HG03457 (cell line): ENCODE data around the gene WDFY3.

Source experiments
- ATAC-seq: cut with Tn5 transposase; IDR thresholded peaks from one replicate; pipeline ENCODE4 v1.9.1; 2021; ENCODE audit warnings: moderate number of reproducible peaks; ENCODE audit not compliant: unreplicated experiment

Gene WDFY3

DNA sequence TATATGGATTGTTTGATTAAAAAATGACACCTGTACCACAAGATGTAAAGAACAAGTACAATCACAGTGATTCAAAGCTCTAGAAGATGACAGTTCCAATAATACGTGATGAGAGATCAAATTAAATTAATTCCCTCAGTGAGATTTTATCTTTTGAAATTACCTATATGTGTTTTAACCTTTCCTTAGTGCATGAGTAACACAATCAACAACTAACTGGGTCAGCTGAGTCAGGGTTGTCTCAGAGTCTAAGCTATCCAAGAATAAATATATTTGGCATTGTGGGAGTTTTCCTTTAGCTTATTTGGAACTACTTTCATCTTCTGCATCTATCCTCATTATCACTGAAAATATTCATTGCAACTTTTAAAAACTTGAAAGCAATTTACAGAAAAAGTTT is 162.8 kb downstream of the WDFY3 start:
- no peak for ATAC-seq

DNA sequence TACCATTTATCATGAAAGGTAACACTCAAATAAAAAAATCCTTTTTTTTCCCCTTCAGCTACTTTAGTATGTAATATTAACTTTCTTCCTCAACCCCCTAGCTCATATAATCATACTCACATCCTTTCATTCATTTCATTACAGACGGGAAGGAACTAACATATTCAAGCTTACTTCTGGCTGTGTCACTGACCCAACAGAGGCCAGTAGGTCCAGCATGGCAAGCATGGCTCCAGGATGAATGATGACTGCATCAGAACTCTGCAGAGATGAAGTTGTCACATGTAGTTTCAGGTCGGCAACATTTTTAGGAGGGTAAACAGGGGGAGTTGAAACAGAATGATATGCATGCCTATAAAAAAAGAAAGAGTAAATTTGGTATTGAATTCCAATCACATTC is 163.4 kb downstream of the WDFY3 start:
- ATAC-seq: no peak

DNA sequence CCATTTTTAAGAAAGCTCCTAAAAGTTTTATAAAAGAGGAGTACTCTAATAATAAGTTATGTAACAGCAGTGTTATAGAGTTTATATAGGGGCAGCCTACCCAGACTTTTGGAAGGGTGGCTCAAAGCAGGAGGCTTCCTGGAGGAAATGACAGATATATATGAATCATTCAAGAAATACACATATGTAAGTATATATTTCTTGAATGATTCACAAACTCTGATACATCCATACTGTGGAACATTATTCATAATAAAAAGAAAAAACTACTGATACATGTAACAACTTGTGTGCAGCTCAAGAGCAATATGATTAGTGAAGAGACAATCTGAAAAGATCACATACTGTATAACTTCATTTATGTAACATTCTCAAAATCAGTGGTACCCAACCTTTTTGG is 166.2 kb downstream of the WDFY3 start:
- ATAC-seq: no peak

DNA sequence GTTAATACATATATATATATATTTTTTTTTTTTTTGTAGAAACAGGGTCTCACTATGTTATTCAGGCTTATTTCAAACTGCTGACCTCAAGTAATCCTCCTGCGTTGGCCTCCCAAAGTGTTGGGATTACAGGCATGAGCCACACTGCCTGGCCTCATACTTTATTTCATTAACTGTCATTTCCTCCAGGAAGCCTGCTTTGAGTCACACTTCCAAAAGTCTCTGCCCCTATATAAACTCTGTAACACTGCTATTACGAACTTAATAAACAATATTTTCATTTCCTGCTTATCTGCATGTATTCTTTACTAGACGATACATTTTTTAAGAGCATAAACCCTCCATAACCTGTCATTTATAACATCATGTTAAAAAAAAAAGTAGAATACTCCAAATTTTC is 167.2 kb downstream of the WDFY3 start:
- ATAC-seq: no peak

DNA sequence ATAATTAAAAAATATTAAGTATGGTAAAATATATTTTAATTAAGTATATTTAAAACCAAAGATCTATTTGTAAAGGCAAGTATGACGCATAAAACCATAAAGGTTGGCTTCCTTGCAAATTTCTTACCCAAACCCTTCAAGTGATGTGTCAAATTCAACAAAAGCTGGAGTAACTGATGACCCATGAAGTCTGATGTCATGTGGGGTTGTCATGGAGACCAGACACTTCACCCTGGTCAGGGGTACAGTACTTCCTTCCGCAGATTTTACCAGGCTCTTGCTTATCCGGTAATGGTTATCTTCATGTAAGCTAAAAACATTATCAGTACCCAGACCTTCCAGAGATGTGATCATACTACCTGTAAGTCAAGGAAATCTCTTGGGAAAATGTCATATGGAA is 170.1 kb downstream of the WDFY3 start:
- ATAC-seq: no peak

DNA sequence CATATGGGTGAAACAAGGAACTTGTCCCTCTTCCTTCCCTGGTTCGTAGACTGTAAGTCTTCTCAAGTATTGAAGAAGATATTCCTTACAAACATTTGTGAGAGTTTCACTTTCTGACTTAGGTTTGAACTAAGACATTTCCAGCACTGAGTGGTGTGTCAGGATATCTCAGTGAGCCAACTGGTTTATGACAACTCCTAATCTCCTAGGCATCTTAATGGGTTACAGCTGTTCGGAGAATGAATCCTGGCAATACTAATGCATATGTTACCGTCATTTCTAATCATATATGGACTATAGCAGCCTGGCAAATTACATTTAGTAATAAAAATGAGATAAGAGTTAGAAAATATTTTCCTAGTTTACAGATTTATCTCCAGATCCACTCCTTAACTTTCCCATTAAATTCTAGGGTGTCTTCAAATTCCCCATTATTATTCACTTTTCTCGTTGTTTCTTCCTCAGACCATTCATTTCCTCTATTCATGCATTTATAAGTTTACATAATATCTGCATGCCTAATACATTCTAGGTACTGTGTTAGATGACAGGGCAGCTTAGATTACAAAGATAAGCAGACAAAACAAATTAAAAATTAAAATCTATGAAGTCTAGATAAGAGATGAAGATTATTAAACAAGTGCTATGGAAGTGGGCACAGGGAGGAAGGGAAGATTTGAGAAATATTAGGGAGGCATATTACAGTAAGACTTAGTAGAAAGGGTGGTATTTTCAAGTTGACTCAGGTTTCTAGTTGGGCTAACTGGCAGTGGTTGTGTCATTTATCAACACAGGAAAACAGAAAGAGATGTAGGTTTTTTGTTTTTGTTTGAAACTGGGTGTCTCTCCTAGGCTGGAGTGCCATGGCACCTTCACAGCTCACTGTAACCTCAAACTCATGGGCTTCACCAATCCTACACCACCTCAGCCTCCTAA is 173.9 kb downstream of the WDFY3 start:
- no peak for ATAC-seq

DNA sequence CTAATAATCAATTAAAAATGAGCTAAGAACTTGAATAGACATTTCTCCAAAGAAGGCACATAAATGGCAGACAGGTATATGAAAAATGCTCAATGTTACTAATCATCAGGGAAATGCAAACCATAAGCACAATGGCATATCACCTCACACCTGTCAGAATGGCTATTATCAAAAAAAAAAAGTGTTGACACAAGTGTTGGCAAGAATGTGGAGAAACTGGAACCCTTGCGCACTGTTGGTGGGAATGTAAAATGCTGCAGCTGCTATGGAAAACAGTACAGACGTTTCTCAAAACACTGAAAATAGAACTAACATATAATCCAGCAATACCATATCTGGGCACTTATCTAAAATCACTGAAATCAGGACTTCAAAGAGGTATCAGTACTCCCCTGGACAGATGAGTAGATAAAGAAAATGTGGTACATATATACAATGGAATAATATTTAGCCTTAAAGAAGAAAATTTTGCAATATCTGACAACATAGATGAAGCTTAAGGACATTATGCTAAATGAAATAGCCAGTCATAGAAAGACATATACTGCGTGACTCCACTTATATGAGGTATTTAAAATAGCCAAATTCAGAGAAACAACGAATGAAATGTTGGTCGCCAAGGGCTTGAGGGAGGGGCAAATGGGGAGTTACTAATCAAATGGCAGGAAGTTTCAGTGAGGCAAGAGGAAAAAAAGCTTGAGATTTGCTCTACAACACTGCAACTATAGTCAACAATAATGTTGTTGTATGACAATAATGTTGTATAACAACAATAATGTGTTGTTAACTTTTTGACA is 175.5 kb downstream of the WDFY3 start:
- no peak for ATAC-seq

DNA sequence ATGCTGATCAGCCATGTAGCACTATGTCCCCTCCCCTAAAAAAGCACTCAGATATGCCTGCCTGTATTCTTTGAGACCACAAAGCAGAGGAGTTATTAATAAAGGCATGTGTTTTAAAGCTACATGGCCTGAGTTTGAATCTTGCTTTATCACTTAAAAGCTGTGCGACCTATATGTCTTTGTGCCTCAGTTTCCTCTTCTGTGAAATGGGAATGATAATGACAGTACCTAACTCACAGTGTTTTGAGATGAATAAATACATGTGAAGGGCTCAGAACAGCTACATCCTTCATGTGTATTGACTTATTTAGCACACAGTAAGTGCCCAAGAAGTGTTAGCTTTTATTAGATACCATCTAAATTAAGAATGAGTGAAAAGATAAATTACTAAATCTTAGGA is 180.0 kb downstream of the WDFY3 start:
- no peak for ATAC-seq

DNA sequence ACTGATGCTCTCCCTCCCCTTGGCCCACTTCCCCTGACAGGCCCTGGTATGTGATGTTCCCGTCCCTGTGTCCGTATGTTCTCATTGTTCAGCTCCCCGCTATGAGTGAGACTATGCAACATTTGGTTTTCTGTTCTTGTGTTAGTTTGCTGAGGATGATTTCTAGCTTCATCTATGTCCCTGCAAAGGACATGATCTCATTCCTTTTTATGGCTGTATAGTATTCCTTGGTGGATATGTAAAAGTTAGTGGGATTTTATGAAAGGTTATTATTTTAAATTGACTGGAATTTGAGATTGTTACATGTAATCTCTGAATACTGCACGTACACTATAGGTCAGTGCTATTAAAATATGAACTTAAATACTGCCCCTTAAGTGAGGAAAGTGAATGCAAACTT is 184.0 kb downstream of the WDFY3 start:
- no peak for ATAC-seq

DNA sequence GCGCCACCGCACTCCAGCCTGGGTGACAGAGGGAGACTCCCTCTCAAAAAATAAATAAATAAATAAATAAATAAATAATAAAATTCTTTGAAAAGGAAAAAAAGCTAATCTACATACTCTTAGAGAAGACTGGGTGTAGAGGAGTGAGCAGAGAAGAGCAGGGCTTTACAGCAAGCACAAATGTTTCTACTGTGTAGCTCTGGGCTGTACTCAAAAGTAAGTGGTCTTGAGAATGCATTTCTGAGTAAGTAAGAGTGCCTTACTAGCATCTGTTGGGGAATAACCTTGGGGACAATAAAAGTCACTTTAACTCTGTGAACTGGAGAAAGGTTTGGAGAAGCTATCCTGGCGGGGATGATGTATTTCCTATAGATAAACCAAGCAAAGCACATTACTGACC is 185.8 kb downstream of the WDFY3 start:
- no peak for ATAC-seq

DNA sequence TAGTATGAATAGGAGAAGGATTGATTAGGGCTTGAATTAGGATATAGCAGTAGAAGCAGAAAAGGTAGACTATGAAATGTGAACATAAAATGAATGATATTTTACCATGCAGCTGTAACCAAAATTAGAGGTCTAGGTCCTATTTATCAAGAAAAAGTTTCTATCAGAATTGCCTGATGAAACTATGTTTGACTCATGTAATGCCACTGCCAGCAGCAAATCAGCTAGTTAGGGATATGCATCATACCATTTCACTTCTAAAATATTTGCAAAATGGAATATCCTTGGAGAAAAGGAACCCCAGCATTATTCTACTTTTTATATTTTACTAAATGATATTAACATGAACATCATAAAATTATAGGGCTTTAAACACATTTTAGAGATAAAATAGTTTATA is 188.4 kb downstream of the WDFY3 start:
- no peak for ATAC-seq

DNA sequence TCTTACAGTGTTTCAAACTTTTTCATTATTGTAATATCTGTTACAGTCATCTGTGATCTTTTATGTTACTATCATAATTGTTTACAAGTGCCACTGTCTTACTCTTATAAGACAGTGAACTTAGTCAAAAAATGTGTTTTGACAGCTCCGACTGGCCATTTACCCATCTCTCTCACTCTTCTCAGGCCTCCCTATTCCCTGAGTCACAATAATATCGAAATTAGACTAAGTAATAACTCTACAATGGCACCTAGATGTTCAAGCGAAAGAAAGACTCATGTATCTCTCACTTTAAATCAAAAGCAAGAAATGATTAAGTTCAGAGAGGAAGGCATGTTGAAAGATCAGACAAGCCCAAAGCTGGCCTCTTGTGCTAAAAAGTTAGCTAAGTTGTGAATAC is 199.3 kb downstream of the WDFY3 start:
- no peak for ATAC-seq

DNA sequence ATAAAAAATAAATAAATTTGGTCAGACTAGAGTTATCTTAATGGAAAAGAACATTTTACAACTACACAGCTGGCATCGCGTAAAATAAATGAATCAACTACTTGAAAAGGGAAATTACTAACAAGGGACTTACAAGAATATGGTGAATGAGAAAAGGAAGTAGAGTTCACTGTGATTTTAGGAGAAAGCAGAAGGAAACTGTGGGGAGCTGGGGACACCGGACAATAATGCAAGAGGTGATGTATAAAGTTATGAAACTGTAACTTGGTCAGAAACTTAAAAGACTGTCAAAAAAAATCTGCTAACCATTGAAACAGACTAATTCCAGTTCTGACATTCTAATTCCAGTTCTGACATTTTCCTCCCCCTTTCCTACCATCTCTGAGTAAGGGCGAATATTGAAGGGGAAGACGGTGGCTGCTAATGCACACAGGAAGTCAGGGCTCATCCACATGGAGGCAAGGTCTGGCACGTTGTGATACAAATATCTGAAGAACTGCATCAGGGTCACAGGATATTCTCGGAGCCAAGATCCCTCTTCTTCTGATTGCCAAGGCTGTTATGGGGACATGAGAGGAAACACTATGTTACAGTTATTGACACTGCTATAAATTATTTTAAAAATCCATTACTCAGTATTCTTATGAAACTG is 213.0 kb downstream of the WDFY3 start:
- no peak for ATAC-seq

DNA sequence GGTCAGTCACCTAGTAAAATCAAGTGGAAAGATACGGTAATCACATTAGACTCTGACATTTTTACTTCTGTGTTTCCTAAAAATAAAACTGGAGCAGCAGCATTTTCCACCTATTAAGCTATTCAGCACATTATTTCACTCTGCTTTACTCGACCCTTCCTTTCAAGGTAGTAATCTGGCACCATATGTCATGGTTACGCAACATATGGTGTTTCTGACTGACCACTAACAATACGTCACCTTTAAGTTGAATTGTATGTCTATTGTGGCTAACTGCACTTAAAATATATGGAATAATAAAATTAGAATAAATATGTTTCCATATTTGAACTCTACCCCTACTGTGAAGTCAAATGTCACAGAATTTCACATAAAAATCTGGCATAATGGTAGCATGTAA is 214.8 kb downstream of the WDFY3 start:
- no peak for ATAC-seq

DNA sequence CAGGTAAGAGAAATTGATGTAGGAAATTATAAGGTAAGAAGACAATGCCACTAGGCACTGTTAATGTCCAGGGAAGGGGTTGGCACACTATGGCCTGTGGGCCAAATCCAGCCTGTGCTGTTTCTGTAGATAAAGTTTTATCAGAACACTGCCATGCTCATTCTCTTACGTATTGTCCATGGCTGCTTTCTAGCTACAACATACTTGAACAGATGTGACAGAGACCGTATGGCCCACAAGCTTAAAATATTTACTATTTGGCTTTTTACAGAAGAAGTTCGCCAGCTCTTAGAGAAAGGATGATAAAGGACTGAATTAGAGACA is 215.6 kb downstream of the WDFY3 start:
- no peak for ATAC-seq

DNA sequence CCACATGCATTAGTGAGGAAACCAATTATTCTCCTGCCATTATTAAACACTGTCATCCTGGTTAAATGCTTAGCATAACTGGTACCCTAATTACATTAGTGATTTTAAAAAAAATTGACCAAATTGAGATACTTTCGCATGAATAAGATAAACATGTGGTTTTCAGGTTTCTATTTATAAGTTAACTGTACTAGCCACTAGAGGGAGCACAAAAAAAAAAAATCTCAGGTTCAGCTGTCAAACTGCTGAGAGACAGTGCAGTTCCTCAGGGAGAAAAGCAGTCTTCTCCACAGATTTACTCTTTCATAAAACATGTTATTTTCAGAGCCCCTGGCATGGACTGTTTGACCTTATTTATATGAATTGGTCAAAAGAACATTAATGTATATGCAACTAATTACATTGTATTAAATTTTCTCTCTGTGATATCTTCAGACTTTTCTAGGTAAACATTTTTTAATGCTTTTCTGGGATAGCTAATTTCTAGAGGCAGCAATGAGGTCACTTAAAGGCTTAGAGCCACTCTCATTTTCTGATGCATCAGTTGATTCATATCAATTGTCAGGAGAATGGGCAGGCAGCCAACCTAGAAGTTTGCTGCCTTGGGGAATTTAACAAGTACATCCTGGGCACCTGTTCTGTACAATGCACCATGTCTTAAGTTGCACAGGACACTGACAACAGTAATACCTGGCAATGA is 216.1 kb downstream of the WDFY3 start:
- ATAC-seq: no peak

DNA sequence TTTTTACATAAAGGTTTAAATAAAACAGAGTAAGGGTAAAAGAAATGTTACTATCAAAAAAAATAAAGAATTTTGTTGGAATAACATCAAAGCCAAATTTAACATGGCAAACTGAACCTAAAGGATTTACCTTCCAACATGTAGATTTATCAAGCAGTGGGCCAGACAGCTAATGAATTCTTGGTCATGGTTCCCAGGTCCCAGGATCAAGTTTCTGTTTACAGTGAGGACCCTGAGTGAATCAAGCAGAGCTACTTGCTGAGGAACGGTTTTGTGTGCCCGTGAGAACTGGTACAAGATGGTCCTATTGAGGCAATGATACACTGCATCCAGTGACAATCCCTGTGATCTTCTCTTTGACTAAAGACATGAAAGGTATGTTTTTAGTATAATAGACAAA is 226.4 kb downstream of the WDFY3 start:
- ATAC-seq: no peak

DNA sequence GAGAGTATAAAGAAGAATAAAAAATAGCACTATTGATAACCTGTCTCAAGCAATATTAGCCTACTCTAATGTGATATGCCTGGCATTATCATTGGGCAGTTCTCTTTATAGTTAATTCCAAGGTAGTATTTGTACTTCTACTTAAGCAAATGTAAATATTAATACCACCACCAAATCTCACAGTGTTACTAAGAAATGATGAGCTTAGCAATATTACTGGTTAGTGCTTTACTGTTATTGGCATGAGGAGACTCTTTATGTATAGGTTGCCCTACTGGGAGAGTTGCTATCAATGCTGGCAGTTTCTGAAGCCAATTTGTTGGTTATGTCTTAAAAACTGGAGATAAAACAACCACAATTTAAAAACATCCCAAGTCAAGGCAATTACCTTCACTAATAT is 227.9 kb downstream of the WDFY3 start:
- ATAC-seq: no peak

DNA sequence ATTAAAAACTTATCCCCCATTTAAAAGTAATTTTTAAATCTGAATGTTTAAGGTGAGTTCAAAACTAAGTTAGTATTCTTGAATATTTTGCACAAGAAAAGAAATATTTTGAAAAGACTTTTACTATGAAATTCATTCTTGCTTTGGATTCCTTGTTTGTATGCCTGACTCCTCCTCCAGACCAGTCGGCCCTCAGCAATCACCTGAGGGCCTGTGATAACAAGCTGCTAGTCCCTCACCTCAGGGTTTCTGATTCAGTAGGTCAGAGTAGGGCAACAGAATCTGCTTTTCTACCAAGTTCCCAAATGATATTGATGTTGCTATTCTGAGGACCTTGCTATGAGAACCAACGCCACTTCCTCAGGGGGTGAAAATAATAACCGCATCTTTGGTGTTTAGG is 228.8 kb downstream of the WDFY3 start:
- no peak for ATAC-seq

DNA sequence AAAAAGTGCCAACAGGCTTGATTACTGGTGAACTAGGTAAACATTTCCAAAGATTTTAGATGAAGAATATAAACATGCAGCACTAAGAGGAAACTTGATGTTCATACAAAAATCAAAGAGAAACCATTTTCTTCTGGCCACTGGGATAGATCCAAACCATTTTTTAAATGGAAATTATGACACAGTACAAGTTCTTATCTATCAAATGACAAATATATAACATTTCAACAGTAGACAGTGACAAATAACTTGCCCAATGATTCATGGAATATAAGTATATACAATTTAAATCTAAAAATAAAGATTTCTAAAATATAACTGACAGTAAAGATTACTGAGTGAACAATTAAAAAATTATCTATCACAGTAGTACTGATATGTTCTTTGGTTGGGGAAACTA is 232.5 kb downstream of the WDFY3 start:
- no peak for ATAC-seq

DNA sequence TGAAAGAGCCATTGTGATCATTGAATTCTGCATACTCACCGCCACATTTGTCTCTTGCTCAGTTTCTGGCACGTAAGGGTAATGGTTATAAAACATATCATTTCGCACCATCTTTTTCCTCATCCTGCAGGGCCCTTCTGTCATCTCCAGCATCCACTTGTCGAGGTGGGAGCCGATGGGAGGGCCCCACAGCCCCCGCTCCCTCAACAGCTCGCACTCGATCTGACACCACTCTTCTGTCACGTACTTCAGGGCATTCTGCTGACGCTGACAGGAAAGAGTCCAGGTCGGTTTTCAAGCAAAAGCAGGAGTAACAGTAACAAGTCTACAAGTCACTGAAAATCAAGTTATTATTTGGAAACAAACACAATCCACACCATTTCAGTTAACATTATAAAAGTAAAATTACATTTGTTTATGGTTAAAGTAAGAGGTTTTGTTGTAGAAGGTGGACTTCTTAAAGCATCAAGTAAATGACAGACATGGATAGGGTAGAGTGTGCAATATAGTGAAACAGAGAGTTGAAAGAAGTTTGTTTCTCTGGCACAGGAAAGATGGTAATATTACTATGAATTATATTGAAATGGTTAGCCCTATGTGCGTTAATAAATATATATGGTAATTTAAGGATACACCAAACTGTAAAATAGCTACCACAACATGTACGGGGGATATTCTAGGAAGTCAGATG is 233.0 kb downstream of the WDFY3 start:
- no peak for ATAC-seq
